ENCODE results near the gene COL26A1.
"Not testable (repeated sequence)": the region's sequence is repeated elsewhere in the genome, so short reads cannot be mapped to it uniquely, and the experiment has no call there.

The COL26A1 gene

GRCh38 chr7:101362334-101363195 lies at the start of gene COL26A1:
Gene COL26A1 (plus strand): TSS chr7:101362875. CDS start chr7:101363033, 158 bp downstream.
- DNase-seq, result peak; percentile 55

GRCh38 chr7:101315336-101315735 lies 47.3 kb upstream of the COL26A1 start:
- no peak for DNase-seq

- no peak for DNase-seq
Measured at GRCh38 chr7:101319401-101319800, 43.3 kb upstream of the COL26A1 start.

GRCh38 chr7:101321491-101322401 lies 40.9 kb upstream of the COL26A1 start, which contains the start of gene IFT22:
Gene IFT22 (minus strand): TSS chr7:101321812. CDS start chr7:101321709, 103 bp downstream.
- peak; percentile 96 for DNase-seq

GRCh38 chr7:101328159-101328558 lies 34.5 kb upstream of the COL26A1 start:
- DNase-seq, result no peak

- DNase-seq, result no peak
Measured at GRCh38 chr7:101330011-101330484, 32.6 kb upstream of the COL26A1 start.

- no peak for DNase-seq
Measured at GRCh38 chr7:101332026-101332425, 30.6 kb upstream of the COL26A1 start.

GRCh38 chr7:101333912-101334311 lies 28.8 kb upstream of the COL26A1 start:
- DNase-seq, result no peak

- no peak for DNase-seq
Measured at GRCh38 chr7:101340379-101340778, 22.3 kb upstream of the COL26A1 start.

- DNase-seq, result no peak
Measured at GRCh38 chr7:101342892-101343291, 19.8 kb upstream of the COL26A1 start.

GRCh38 chr7:101347477-101347876 lies 15.2 kb upstream of the COL26A1 start:
- DNase-seq, result no peak

- DNase-seq, result not testable (repeated sequence)
Measured at GRCh38 chr7:101348456-101349067, 14.1 kb upstream of the COL26A1 start.

GRCh38 chr7:101349300-101349699 lies 13.4 kb upstream of the COL26A1 start:
- DNase-seq, result not testable (repeated sequence)

GRCh38 chr7:101352920-101353308 lies 9.8 kb upstream of the COL26A1 start:
- DNase-seq, result no peak

GRCh38 chr7:101357433-101357832 lies 5.2 kb upstream of the COL26A1 start:
- no peak for DNase-seq

- DNase-seq, result no peak
Measured at GRCh38 chr7:101363196-101363733, 590 bp downstream of the COL26A1 start.

- peak; percentile 82 for DNase-seq
Measured at GRCh38 chr7:101363734-101364374, 1.2 kb downstream of the COL26A1 start.

- no peak for DNase-seq
Measured at GRCh38 chr7:101365956-101366355, 3.3 kb downstream of the COL26A1 start.

- DNase-seq, result no peak
Measured at GRCh38 chr7:101367676-101368075, 5.0 kb downstream of the COL26A1 start.

- DNase-seq, result no peak
Measured at GRCh38 chr7:101368422-101369165, 5.9 kb downstream of the COL26A1 start.

- no peak for DNase-seq
Measured at GRCh38 chr7:101370836-101371235, 8.2 kb downstream of the COL26A1 start.

All from femur (tissue), 1 donor.